AG08395 (cell line): ENCODE results near the gene PLTP.
"Not testable (repeated sequence)": the region's sequence is repeated elsewhere in the genome, so short reads cannot be mapped to it uniquely, and the experiment has no call there.

ENCODE experiments used
- DNase-seq: peaks from one replicate; pipeline ENCODE4 v3.0.0; 2012; ENCODE audit warnings: mixed read lengths, low spot score

PLTP gene, protein sequence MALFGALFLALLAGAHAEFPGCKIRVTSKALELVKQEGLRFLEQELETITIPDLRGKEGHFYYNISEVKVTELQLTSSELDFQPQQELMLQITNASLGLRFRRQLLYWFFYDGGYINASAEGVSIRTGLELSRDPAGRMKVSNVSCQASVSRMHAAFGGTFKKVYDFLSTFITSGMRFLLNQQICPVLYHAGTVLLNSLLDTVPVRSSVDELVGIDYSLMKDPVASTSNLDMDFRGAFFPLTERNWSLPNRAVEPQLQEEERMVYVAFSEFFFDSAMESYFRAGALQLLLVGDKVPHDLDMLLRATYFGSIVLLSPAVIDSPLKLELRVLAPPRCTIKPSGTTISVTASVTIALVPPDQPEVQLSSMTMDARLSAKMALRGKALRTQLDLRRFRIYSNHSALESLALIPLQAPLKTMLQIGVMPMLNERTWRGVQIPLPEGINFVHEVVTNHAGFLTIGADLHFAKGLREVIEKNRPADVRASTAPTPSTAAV

GRCh38 chr20:45911486-45912343 is at the start of gene PLTP:
PLTP (minus strand) TSS chr20:45912155; CDS start chr20:45911452, 703 bp downstream.
- DNase-seq, result peak; percentile 64

GRCh38 chr20:45959956-45960630 is 48.1 kb upstream of the PLTP start:
- no peak for DNase-seq

- no peak for DNase-seq
Measured at GRCh38 chr20:45959126-45959525, 47.2 kb upstream of the PLTP start.

DNA sequence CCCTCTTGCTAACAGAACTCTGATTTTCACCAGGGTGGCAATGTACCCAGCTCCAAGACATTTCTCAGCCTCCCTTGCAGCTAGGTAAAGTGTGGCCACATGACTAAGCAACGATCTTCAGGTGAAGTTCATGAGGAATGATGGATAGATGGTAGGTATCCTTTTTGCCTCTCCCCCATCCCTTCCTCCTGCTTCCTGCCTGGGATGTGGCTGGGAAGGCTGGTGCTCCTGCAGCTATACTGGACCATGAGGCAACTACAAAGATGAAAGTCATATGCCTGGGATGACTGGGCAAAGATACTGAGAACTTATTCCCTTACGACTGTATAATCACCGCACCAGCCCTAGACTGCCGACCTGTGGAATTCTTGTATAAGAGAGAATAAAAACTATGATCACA is 46.6 kb upstream of the PLTP start:
- DNase-seq, result no peak

GRCh38 chr20:45957021-45957941 is 45.3 kb upstream of the PLTP start:
- no peak for DNase-seq

DNA sequence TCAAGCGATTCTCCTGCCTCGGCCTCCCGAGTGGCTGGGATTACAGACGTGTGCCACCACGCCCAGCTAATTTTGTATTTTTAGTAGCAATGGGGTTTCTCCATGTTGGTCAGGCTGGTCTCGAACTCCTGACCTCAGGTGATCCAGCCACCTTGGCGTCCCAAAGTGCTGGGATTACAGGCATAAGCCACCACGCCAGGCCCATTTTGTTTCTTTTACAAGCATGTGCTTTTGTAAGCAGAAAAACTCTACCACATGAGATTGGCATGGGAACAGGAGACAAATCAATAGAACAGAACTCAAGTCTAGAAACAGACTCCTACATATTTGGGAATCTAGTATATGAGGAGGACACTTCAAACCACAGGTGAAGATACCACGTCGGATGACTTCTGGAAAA is 44.4 kb upstream of the PLTP start:
- DNase-seq, result not testable (repeated sequence)

- no peak for DNase-seq
Measured at GRCh38 chr20:45953672-45954071, 41.7 kb upstream of the PLTP start.

DNA sequence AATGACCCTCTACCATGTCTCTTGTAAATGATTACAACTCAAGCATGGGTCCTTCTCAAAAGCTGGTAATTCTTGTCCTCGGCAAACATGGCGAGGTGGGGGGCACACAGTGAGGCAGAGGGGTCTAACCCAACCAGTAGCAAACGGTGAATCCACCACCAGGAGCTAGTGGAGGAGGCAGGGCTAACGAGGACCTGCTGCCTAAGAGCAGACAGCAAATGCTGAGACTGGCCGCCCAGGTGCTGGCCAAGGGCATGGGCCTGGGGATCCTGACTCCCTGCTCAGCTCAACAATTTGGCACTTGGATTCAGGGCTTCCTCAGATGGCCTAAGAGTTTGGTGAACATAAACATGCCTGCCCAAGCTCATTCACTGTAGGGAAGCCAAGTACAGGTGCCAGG is 40.9 kb upstream of the PLTP start:
- DNase-seq, result no peak

- DNase-seq, result no peak
Measured at GRCh38 chr20:45951925-45952834, 40.2 kb upstream of the PLTP start.

DNA sequence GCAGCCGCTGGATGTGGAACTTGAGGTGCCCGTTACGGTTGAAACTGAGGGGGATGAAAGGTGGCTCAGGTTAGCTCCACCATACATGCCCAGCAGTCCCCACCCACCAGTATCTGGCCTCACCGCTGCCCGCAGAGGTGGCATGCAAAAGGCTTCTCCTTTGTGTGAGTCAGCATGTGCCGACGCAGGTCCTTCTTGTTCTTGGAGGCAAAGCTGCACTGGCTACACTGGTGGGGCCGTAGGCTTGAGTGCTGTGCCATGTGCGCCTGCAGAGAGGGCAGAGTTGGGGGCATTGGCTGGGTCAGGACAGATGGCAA is 38.3 kb upstream of the PLTP start:
- DNase-seq, result no peak

DNA sequence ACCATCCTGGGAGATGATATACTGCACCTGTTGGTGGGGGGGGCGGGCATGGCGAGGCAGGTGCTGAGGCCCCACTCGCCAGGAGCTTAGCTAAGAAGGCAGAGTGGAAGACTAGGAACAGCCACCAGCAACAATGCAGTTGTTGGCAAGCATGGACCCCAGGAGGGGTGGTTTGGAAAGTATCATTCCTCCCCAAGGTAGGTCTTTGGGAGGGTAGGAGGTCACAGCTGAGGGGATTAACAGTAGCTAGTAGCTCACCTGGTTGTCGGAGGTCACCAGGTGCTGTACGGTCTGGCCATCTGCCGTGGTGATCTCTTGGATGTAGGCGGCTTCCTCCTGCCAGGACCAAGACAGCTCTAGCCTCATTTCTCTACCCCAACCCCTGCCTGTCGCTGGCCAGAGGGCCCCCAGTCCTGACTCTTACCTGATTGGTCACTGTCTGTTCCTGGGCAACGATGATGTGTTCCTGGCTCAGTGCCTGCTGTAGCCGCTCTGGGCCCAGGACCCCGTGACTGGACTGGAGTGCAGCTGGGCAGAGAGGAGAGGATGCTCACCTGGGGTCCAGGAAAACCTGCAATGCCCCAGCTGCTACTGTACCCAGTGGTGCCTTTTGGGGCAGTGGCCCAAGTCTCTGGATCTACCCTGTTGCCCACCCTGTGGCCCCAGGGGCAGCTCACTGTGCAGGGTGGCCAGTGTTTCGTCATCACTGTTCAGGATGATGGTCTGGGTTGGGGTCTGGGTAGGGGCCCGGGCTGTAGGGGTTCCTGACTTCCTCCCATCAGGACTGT is 37.8 kb upstream of the PLTP start:
- no peak for DNase-seq

- DNase-seq, result no peak
Measured at GRCh38 chr20:45948742-45949541, 37.0 kb upstream of the PLTP start.

DNA sequence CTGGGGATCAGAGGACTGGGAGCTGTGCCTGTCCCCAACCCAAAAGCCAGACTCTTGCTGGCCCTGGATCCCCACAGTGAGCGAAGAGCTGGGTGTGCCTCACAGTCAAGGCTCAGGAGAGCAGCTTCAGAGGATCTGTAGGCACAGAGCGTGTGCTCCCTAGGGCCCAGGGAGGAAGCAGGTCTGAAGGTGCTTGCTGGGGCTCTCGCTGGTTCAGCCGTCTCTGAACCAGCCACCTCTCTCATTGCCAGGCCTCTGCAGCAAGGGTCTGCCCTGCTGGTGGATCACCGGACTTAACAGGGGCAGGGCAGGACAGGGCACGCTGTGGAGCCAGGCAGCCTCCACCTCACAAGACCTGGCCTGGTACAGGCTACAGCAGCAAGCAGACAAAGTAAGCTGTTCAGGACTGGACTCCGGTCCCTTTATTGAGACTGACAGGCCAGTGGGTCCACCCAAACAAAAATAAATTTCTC is 36.3 kb upstream of the PLTP start:
- no peak for DNase-seq

GRCh38 chr20:45947110-45947866 is 35.3 kb upstream of the PLTP start:
- no peak for DNase-seq

GRCh38 chr20:45946149-45946970 is 34.4 kb upstream of the PLTP start:
- DNase-seq, result peak; percentile 68

- DNase-seq, result no peak
Measured at GRCh38 chr20:45945678-45946148, 33.8 kb upstream of the PLTP start.
